Germinal center (tissue), 1 donor: ENCODE data around the gene PCDHA8.
"Not testable (repeated sequence)": the region's sequence is repeated elsewhere in the genome, so short reads cannot be mapped to it uniquely, and the experiment has no call there.

Source experiments
- DNase-seq: peaks from one replicate; pipeline ENCODE4 v3.0.0; 2012; ENCODE audit warnings: mixed read lengths, low spot score

The PCDHA8 gene

GRCh38 chr5:140840978-140841962 lies at the start of gene PCDHA8:
Gene PCDHA8 (plus strand): TSS chr5:140841187. CDS start chr5:140841322, 135 bp downstream.
- DNase-seq = peak; percentile 4

- no peak for DNase-seq
Observed at GRCh38 chr5:140794595-140795258, 46.3 kb upstream of the PCDHA8 start, which contains the start of gene PCDHA2. Gene PCDHA2 (plus strand): TSS chr5:140794852.

GRCh38 chr5:140795259-140795641 lies 45.7 kb upstream of the PCDHA8 start:
- DNase-seq = no peak

GRCh38 chr5:140796072-140796717 lies 44.8 kb upstream of the PCDHA8 start:
- not testable (repeated sequence) for DNase-seq

- DNase-seq = no peak
Observed at GRCh38 chr5:140796718-140797095, 44.3 kb upstream of the PCDHA8 start.

- no peak for DNase-seq
Observed at GRCh38 chr5:140800816-140801493, 40.0 kb upstream of the PCDHA8 start, which contains the start of gene PCDHA3. Gene PCDHA3 (plus strand): TSS chr5:140801057.

- DNase-seq = no peak
Observed at GRCh38 chr5:140801494-140801841, 39.5 kb upstream of the PCDHA8 start.

GRCh38 chr5:140802381-140802780 lies 38.6 kb upstream of the PCDHA8 start:
- not testable (repeated sequence) for DNase-seq

- no peak for DNase-seq
Observed at GRCh38 chr5:140802781-140803271, 38.2 kb upstream of the PCDHA8 start.

- DNase-seq = no peak
Observed at GRCh38 chr5:140806834-140807775, 33.9 kb upstream of the PCDHA8 start, which contains the start of gene PCDHA4. Gene PCDHA4 (plus strand): TSS chr5:140807068.

GRCh38 chr5:140808241-140808888 lies 32.6 kb upstream of the PCDHA8 start:
- DNase-seq = not testable (repeated sequence)

- DNase-seq = no peak
Observed at GRCh38 chr5:140808889-140809291, 32.1 kb upstream of the PCDHA8 start.

GRCh38 chr5:140821375-140822280 lies 19.4 kb upstream of the PCDHA8 start, which contains the start of gene PCDHA5:
Gene PCDHA5 (plus strand): TSS chr5:140821613.
- no peak for DNase-seq

- no peak for DNase-seq
Observed at GRCh38 chr5:140822281-140822629, 18.7 kb upstream of the PCDHA8 start.

GRCh38 chr5:140822969-140823368 lies 18.0 kb upstream of the PCDHA8 start:
- DNase-seq = not testable (repeated sequence)

- DNase-seq = no peak
Observed at GRCh38 chr5:140823475-140823874, 17.5 kb upstream of the PCDHA8 start.

- DNase-seq = no peak
Observed at GRCh38 chr5:140827704-140828361, 13.2 kb upstream of the PCDHA8 start, which contains the start of gene PCDHA6. Gene PCDHA6 (plus strand): TSS chr5:140827960. CDS start chr5:140828092, 132 bp downstream.

GRCh38 chr5:140828362-140828737 lies 12.6 kb upstream of the PCDHA8 start:
- no peak for DNase-seq
